Vagina (tissue), 2 donors: Measurements from ENCODE around the gene HNRNPK. TPM values are rescaled to one million over a fixed set of nuclear protein-coding genes. Genes with fewer than 3 reads are reported as not detected.
A peak's percentile ranks its signal among the peaks of the same experiment; 100 is the strongest.

ENCODE experiments used
- DNase-seq, 2 donors: peaks; one replicate each; pipeline ENCODE4 v3.0.0-alpha.2; 2017; ENCODE audit errors: extremely low spot score in 2 of 2
- H3K27ac ChIP-seq: fragments of 200-600 bp; sonication (generic); one replicate; pipeline ENCODE4 v1.5.1; 2019
- H3K27me3 ChIP-seq: fragments of 200-600 bp; sonication (generic); one replicate; pipeline ENCODE4 v1.5.1; 2019
- H3K36me3 ChIP-seq, 2 donors: fragments of 200-600 bp; sonication (generic); one replicate each; pipeline ENCODE4 v1.5.1; 2017 to 2019
- H3K4me1 ChIP-seq: fragments of 200-600 bp; sonication (generic); one replicate; pipeline ENCODE4 v1.5.1; 2019
- H3K4me3 ChIP-seq, 2 donors: fragments of 200-600 bp; sonication (generic); 1 replicate in 1 of 2; 2 replicates in 1 of 2; pipeline ENCODE4 v1.5.1; 2016 to 2019
- H3K9me3 ChIP-seq: fragments of 200-600 bp; sonication (generic); one replicate; pipeline ENCODE4 v1.5.1; 2019
- POLR2A ChIP-seq, 2 donors: fragments of 450-650 bp; IDR thresholded peaks; one replicate each; pipeline ENCODE4 v1.6.1; 2017; ENCODE audit warnings: antibody characterized with exemption in 2 of 2, mild to moderate bottlenecking in 2 of 2, moderate library complexity in 2 of 2
- POLR2AphosphoS5 ChIP-seq, 2 donors: sonication (generic); formaldehyde crosslinking; IDR thresholded peaks; one replicate each; pipeline ENCODE4 v1.9.0; 2017; ENCODE audit warnings: antibody characterized with exemption in 2 of 2, mild to moderate bottlenecking in 2 of 2, low read depth in 1 of 2; ENCODE audit not compliant: insufficient read depth in 1 of 2
- intact Hi-C: fragments of 100-400 bp; cut with DNase I; formaldehyde crosslinking; loops from one replicate; pipeline ENCODE4 v1.15.1; 2023
- total RNA-seq: library from RNA; depleted of rRNA; stranded (reverse); fragments of >200 nt; gene quantifications from one replicate; pipeline ENCODE4 v1.2.3, GENCODE V29; 2016
- TF ChIP-seq, protein P1 (sequence below), 3 experiments: fragments of 450-650 bp in 2 of 3; fragments of 200-600 bp in 1 of 3; sonication (generic) in 1 of 3; IDR thresholded peaks; one replicate each; pipeline ENCODE4 v1.5.1; 2017 to 2019; ENCODE audit warnings: antibody characterized with exemption in 3 of 3, mild to moderate bottlenecking in 2 of 3, moderate library complexity in 2 of 3

The HNRNPK gene
- total RNA-seq, 1 donor from 2014 or later = 409 TPM

DNA sequence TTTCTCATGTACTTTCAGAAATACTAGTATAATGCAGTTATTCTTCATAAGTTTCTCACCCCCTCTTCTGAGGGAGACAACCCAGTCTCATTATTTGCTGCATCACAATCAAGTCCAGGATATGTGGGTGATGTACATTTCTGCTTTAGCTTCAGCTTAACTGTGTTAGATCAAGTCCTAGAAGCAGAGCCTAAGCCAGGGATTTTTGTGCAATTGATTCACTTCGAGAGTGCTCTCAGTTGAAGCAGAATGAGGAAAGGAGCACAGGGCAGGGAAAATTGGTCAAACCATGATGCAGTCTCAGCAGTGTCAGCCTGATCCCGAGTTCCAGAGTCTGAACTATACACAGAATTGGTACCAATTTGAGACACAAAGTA lies 15.1 kb downstream of the HNRNPK start:
- Histone ChIP-seq H3K36me3 (peaks cover 0 to 38% of the 10 kb centered on the region in 2 donors), H3K9me3 (no peaks in the 10 kb centered on the region), H3K4me3 (no peak overlapping the region), H3K27ac (no peak overlapping the region), H3K27me3 (no peaks in the 10 kb centered on the region), H3K4me1 (no peaks in the 10 kb centered on the region)
- no peak for DNase-seq
- TF ChIP-seq POLR2AphosphoS5 (IDR thresholded peaks at IDR 0.05; ENCODE audit: insufficient read depth in 1 of 2, low read depth in 1 of 2) = no peak
- TF ChIP-seq POLR2A (IDR thresholded peaks at IDR 0.05) = no peak
- TF ChIP-seq, protein P1, sequence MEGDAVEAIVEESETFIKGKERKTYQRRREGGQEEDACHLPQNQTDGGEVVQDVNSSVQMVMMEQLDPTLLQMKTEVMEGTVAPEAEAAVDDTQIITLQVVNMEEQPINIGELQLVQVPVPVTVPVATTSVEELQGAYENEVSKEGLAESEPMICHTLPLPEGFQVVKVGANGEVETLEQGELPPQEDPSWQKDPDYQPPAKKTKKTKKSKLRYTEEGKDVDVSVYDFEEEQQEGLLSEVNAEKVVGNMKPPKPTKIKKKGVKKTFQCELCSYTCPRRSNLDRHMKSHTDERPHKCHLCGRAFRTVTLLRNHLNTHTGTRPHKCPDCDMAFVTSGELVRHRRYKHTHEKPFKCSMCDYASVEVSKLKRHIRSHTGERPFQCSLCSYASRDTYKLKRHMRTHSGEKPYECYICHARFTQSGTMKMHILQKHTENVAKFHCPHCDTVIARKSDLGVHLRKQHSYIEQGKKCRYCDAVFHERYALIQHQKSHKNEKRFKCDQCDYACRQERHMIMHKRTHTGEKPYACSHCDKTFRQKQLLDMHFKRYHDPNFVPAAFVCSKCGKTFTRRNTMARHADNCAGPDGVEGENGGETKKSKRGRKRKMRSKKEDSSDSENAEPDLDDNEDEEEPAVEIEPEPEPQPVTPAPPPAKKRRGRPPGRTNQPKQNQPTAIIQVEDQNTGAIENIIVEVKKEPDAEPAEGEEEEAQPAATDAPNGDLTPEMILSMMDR (IDR thresholded peaks at IDR 0.05) = no peak
- intact Hi-C loops = no loop called here

- no peak overlapping the region for H3K27ac ChIP-seq
- intact Hi-C loops = no loop called here
- TF ChIP-seq POLR2A (IDR thresholded peaks at IDR 0.05) (no peak), POLR2AphosphoS5 (IDR thresholded peaks at IDR 0.05; ENCODE audit: insufficient read depth in 1 of 2, low read depth in 1 of 2) (no peak)
- TF ChIP-seq, protein P1 (IDR thresholded peaks at IDR 0.05) = no peak
- H3K27me3 ChIP-seq = no peaks in the 10 kb centered on the region
- no peak overlapping the region for H3K4me3 ChIP-seq
- peaks cover 0 to 11% of the 10 kb centered on the region in 2 donors for H3K36me3 ChIP-seq
- H3K4me1 ChIP-seq = peaks cover 5% of the 10 kb centered on the region
- no peaks in the 10 kb centered on the region for H3K9me3 ChIP-seq
- no peak for DNase-seq
Measured at GRCh38 chr9:83962165-83962564, 17.9 kb downstream of the HNRNPK start.

DNA sequence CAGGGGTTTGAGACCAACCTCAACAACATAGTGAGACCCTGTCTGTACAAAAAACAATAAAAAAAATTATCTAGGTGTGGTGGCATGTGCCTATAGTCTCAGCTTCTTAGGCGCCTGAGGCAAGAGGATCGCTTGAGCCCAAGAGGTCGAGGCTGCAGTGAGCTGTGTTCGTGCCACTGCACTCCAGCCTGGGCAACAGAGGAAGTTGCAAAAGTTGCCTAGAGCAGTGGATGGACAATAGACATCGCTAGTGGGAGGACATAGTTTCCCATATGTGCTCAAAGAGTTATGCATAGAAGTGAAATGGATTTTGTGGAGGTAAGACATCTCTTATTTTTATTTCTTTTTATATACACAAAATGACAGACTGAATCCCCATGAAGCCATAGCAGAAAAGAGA lies 19.0 kb downstream of the HNRNPK start:
- Histone ChIP-seq H3K4me1 (peaks cover 9% of the 10 kb centered on the region), H3K36me3 (peaks cover 0 to 2% of the 10 kb centered on the region in 2 donors), H3K4me3 (no peak overlapping the region), H3K27ac (no peak overlapping the region), H3K27me3 (no peaks in the 10 kb centered on the region), H3K9me3 (no peaks in the 10 kb centered on the region)
- TF ChIP-seq POLR2AphosphoS5 (IDR thresholded peaks at IDR 0.05; ENCODE audit: insufficient read depth in 1 of 2, low read depth in 1 of 2) (no peak), POLR2A (IDR thresholded peaks at IDR 0.05) (no peak)
- TF ChIP-seq, protein P1 (IDR thresholded peaks at IDR 0.05) = no peak
- no peak for DNase-seq
- intact Hi-C loops = no loop called here

- no peak overlapping the region for H3K4me3 ChIP-seq
- DNase-seq = no peak
- H3K9me3 ChIP-seq = no peaks in the 10 kb centered on the region
- no peaks in the 10 kb centered on the region for H3K27me3 ChIP-seq
- no peaks in the 10 kb centered on the region for H3K36me3 ChIP-seq
- no peak overlapping the region for H3K27ac ChIP-seq
- H3K4me1 ChIP-seq = peaks cover 19% of the 10 kb centered on the region
- intact Hi-C loops = no loop called here
- TF ChIP-seq POLR2A (IDR thresholded peaks at IDR 0.05) (no peak), POLR2AphosphoS5 (IDR thresholded peaks at IDR 0.05; ENCODE audit: insufficient read depth in 1 of 2, low read depth in 1 of 2) (no peak)
- TF ChIP-seq, protein P1 (IDR thresholded peaks at IDR 0.05) = no peak
Measured at GRCh38 chr9:83959061-83959460, 21.0 kb downstream of the HNRNPK start.

DNA sequence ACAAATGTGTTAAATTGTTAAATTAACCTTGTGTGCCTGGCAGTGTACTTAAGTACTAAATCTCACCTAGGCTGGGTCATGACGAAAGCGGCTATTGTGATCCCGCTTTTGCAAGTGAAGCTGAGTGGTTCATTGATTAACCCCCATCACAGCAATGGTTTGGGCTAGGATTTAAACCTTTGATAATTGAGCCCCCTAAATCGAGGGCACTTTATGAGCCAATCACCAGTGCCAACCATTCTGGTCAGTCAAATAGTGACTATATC lies 22.8 kb downstream of the HNRNPK start:
- TF ChIP-seq POLR2A (IDR thresholded peaks at IDR 0.05) = no peak
- TF ChIP-seq POLR2AphosphoS5 (IDR thresholded peaks at IDR 0.05; ENCODE audit: insufficient read depth in 1 of 2, low read depth in 1 of 2) = no peak
- TF ChIP-seq, protein P1 (IDR thresholded peaks at IDR 0.05) = no peak
- DNase-seq = no peak
- H3K9me3 ChIP-seq = no peaks in the 10 kb centered on the region
- peaks cover 19% of the 10 kb centered on the region for H3K4me1 ChIP-seq
- intact Hi-C loops = no loop called here
- H3K27ac ChIP-seq = peak overlapping the region; percentile 78
- H3K36me3 ChIP-seq = peaks cover 0 to 4% of the 10 kb centered on the region in 2 donors
- H3K27me3 ChIP-seq = no peaks in the 10 kb centered on the region
- peak overlapping the region; percentile 70 to 76 for H3K4me3 ChIP-seq
